Measurements from ENCODE around the gene VTI1A. TPM values are rescaled to one million over a fixed set of nuclear protein-coding genes. Genes with fewer than 3 reads are reported as not detected.
"Not testable (repeated sequence)": the region's sequence is repeated elsewhere in the genome, so short reads cannot be mapped to it uniquely, and the experiment has no call there.

Gene VTI1A
- total and polyA plus RNA-seq, 12 donors = 5.2 to 64.1 (median 22.0) TPM

DNA sequence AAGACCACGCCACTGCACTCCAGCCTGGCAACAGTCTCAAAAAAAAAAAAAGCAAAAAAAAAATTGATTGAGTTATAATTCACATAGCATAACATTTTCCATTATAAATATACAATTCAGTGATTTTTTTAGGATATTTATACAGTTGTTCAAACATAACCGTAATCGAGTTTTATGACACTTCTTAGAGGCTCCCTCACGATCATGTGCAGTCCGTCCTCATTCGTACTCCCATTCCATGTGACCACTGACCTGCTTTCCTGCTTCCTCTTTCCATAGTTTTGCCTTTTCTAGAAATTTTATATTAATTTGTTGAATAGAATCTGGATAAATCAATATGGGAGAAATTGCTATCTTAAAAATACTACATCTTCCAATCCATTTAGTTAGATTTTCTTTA, 45.7 kb downstream of the VTI1A start:
- H3K4me3 ChIP-seq = no peak overlapping the region
- no peak overlapping the region for H3K27ac ChIP-seq
- no peak for DNase-seq
- WGBS, 4 donors = 98 to 99% (median 98%) methylated on average over 6 of the region's 6 CpGs
- peaks cover 0 to 12% of the 10 kb centered on the region in 2 donors for H3K4me1 ChIP-seq (replicated peaks in 1 of 2)
- H3K9me3 ChIP-seq (replicated peaks in 1 of 3) = no peaks in the 10 kb centered on the region
- TF ChIP-seq, protein P1, sequence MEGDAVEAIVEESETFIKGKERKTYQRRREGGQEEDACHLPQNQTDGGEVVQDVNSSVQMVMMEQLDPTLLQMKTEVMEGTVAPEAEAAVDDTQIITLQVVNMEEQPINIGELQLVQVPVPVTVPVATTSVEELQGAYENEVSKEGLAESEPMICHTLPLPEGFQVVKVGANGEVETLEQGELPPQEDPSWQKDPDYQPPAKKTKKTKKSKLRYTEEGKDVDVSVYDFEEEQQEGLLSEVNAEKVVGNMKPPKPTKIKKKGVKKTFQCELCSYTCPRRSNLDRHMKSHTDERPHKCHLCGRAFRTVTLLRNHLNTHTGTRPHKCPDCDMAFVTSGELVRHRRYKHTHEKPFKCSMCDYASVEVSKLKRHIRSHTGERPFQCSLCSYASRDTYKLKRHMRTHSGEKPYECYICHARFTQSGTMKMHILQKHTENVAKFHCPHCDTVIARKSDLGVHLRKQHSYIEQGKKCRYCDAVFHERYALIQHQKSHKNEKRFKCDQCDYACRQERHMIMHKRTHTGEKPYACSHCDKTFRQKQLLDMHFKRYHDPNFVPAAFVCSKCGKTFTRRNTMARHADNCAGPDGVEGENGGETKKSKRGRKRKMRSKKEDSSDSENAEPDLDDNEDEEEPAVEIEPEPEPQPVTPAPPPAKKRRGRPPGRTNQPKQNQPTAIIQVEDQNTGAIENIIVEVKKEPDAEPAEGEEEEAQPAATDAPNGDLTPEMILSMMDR (IDR thresholded peaks at IDR 0.05) = no peak
- no peak for TF ChIP-seq POLR2A (IDR thresholded peaks at IDR 0.05)
- no peaks in the 10 kb centered on the region for H3K36me3 ChIP-seq (replicated peaks in 1 of 2)
- intact Hi-C loops (cut with DNase I) = no loop called here
- no peaks in the 10 kb centered on the region for H3K27me3 ChIP-seq

DNA sequence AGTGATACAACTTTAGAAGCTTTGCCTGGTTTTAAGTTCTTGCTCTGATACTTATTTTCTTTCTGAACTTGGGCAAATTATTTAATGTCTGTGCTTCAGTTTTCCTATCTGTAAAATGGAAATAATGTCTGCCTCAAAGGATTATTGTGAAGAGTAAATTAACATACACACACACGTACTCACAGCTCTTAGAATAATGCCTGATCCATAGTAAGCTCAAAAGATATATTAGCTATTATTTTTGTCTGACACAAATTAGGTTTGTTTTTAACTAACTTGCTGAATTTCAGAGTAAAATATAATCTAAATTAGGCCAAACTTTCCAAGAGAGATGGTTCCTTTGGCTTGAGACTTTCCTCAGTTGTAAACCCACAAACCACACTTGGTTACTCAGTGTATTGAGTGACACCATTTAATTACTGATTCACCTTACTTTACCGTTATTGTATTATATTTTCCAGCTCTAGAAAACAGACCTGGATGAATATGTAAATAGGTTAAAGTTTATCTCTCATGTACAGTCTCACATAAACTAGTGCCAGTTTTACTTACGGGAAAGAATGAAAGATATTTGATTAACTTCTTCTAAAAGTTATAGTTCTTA, 50.4 kb downstream of the VTI1A start:
- Histone ChIP-seq H3K4me1 (replicated peaks in 1 of 2) (no peaks in the 10 kb centered on the region), H3K9me3 (replicated peaks in 1 of 3) (no peaks in the 10 kb centered on the region), H3K36me3 (replicated peaks in 1 of 2) (no peaks in the 10 kb centered on the region), H3K27me3 (no peaks in the 10 kb centered on the region), H3K27ac (no peak overlapping the region), H3K4me3 (no peak overlapping the region)
- intact Hi-C loops (cut with DNase I) = no loop called here
- TF ChIP-seq, protein P1 (IDR thresholded peaks at IDR 0.05) = no peak
- TF ChIP-seq POLR2A (IDR thresholded peaks at IDR 0.05) = no peak
- 90 to 96% (median 94%) methylated on average over 3 of the region's 3 CpGs for WGBS, 4 donors
- no peak for DNase-seq

DNA sequence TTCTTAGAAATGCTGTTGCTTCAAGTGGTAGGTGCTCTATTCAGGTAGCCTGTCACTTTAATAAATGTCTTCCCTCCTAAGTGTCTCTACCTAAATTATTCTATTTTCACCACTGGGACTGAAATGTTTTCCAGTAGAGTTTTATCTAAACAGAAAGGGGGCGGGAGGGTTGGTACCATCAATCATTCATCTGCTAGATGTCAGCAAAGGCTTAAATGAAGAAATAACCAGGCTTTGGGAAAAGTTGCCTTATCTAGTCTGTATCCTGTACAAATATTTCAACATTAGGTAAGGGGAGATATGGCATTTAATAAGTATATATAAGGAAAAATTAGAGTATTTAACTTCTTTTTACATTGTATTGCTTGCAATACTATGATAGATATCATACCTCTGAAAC, 51.8 kb downstream of the VTI1A start:
- H3K4me1 ChIP-seq (replicated peaks in 1 of 2) = no peaks in the 10 kb centered on the region
- no peak for TF ChIP-seq POLR2A (IDR thresholded peaks at IDR 0.05)
- TF ChIP-seq, protein P1 (IDR thresholded peaks at IDR 0.05) = no peak
- intact Hi-C loops (cut with DNase I) = no loop called here
- no peak overlapping the region for H3K4me3 ChIP-seq
- no peak overlapping the region for H3K27ac ChIP-seq
- 83 to 92% (median 84%) methylated on average over 1 of the region's 1 CpG for WGBS, 4 donors
- no peaks in the 10 kb centered on the region for H3K27me3 ChIP-seq
- no peaks in the 10 kb centered on the region for H3K36me3 ChIP-seq (replicated peaks in 1 of 2)
- DNase-seq = no peak
- H3K9me3 ChIP-seq (replicated peaks in 1 of 3) = no peaks in the 10 kb centered on the region

DNA sequence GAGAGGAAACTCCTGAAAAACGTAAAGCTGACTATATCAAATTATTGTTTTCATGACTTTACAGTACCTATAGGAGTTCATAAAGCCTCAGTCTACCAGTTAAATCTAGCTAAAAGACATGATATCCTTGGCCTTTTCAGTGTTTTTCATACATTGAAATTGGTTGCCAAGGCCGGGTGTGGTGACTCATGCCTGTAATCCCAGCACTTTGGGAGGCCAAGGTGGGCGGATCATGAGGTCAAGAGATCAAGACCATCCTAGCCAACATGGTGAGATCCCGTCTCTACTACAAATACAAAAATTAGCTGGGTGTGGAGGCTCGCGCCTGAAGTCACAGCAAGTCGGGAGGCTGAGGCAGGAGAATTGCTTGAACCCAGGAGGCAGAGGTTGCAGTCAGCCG, 53.0 kb downstream of the VTI1A start:
- H3K27ac ChIP-seq; intact Hi-C loops (cut with DNase I); H3K27me3 ChIP-seq; DNase-seq; H3K9me3 ChIP-seq (replicated peaks in 1 of 3); H3K36me3 ChIP-seq (replicated peaks in 1 of 2); H3K4me3 ChIP-seq; H3K4me1 ChIP-seq (replicated peaks in 1 of 2): not testable (repeated sequence)
- 78 to 91% (median 86%) methylated on average over 8 of the region's 8 CpGs for WGBS, 4 donors

DNA sequence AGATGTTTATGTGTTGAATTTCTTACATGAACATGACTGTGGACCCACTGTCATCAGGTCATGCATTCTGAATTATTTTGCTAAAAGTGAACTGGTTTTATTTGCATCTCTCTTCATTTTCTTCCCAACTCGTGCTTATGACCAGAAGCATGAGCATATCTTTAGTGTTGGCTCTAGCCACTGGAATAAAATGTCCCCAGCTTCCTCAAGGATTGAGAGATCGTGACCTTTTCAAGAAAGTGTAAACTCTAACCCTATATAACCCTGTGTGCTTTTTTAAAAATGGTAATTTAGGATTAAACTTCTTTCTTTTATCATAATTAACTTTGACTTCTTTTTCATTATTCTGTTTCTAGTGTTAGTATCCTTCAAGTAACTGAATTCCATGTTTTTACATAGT, 55.5 kb downstream of the VTI1A start:
- intact Hi-C loops (cut with DNase I) = no loop called here
- Histone ChIP-seq H3K4me1 (replicated peaks in 1 of 2) (no peaks in the 10 kb centered on the region), H3K27ac (no peak overlapping the region), H3K4me3 (no peak overlapping the region), H3K36me3 (replicated peaks in 1 of 2) (no peaks in the 10 kb centered on the region), H3K9me3 (replicated peaks in 1 of 3) (no peaks in the 10 kb centered on the region), H3K27me3 (no peaks in the 10 kb centered on the region)
- no peak for DNase-seq
- 69 to 87% (median 74%) methylated on average over 2 of the region's 2 CpGs for WGBS, 4 donors
- TF ChIP-seq, protein P1 (IDR thresholded peaks at IDR 0.05) = no peak
- TF ChIP-seq POLR2A (IDR thresholded peaks at IDR 0.05) = no peak

Data from adrenal gland (tissue), 12 donors.